ENCODE results near the gene FAM136A. TPM values are rescaled to one million over a fixed set of nuclear protein-coding genes. Genes with fewer than 3 reads are reported as not detected.

Gene FAM136A
- total RNA-seq, result 33.9 and 35.0 TPM in 2 replicates
- long read RNA-seq, transcript FAM136A-201 (3 exons, 1,810 nt), result major isoform, 348 of 381 reads
- long read RNA-seq, transcript FAM136A-205 (3 exons, 2,398 nt), result minor isoform, 13 of 381 reads
- long read RNA-seq, partial matches to known transcripts, result 1 of 381 reads
- long read RNA-seq, other reads (novel, unspliced or antisense), result 15 of 381 reads

GRCh38 chr2:70301344-70302194 is at the start of gene FAM136A:
TSS of gene FAM136A (minus strand) at chr2:70302067. CDS start at chr2:70302011, 56 bp downstream.
- peak; percentile 97 for DNase-seq (ENCODE audit: extremely low spot score, unreplicated experiment)
- Mint-ChIP-seq H3K4me1 (ENCODE audit: unreplicated experiment) (peaks cover 10% of the 10 kb centered on the region), H3K27ac (ENCODE audit: unreplicated experiment) (peak within 1 kb of the TSS; percentile 59), H3K27me3 (ENCODE audit: unreplicated experiment) (no peaks in the 10 kb centered on the region), H3K9me3 (ENCODE audit: unreplicated experiment) (no peaks in the 10 kb centered on the region), H3K36me3 (ENCODE audit: unreplicated experiment) (peaks cover 14% of the 10 kb centered on the region), H3K4me3 (ENCODE audit: unreplicated experiment) (peak within 1 kb of the TSS; percentile 84)
- TF ChIP-seq CTCF (IDR thresholded peaks at IDR 0.05), result peak; percentile 95

GRCh38 chr2:70349921-70350685 is 48.2 kb upstream of the FAM136A start:
- H3K27me3 Mint-ChIP-seq (ENCODE audit: unreplicated experiment), result peaks cover 59% of the 10 kb centered on the region
- TF ChIP-seq CTCF (IDR thresholded peaks at IDR 0.05), result no peak

GRCh38 chr2:70347831-70348230 is 46.0 kb upstream of the FAM136A start:
- DNase-seq (ENCODE audit: extremely low spot score, unreplicated experiment), result no peak
- no peaks in the 10 kb centered on the region for H3K36me3 Mint-ChIP-seq (ENCODE audit: unreplicated experiment)
- no peak overlapping the region for H3K4me3 Mint-ChIP-seq (ENCODE audit: unreplicated experiment)
- no peaks in the 10 kb centered on the region for H3K9me3 Mint-ChIP-seq (ENCODE audit: unreplicated experiment)
- H3K27me3 Mint-ChIP-seq (ENCODE audit: unreplicated experiment), result peaks cover 61% of the 10 kb centered on the region
- H3K4me1 Mint-ChIP-seq (ENCODE audit: unreplicated experiment), result no peaks in the 10 kb centered on the region
- no peak for TF ChIP-seq CTCF (IDR thresholded peaks at IDR 0.05)
- no peak overlapping the region for H3K27ac Mint-ChIP-seq (ENCODE audit: unreplicated experiment)

More at GRCh38 chr2:70349921-70350685, 48.2 kb upstream of the FAM136A start:
- Mint-ChIP-seq H3K36me3 (ENCODE audit: unreplicated experiment) (no peaks in the 10 kb centered on the region), H3K4me3 (ENCODE audit: unreplicated experiment) (no peak overlapping the region), H3K27ac (ENCODE audit: unreplicated experiment) (no peak overlapping the region), H3K9me3 (ENCODE audit: unreplicated experiment) (no peaks in the 10 kb centered on the region), H3K4me1 (ENCODE audit: unreplicated experiment) (no peaks in the 10 kb centered on the region)
- no peak for DNase-seq (ENCODE audit: extremely low spot score, unreplicated experiment)

GRCh38 chr2:70344195-70344594 is 42.3 kb upstream of the FAM136A start:
- H3K36me3 Mint-ChIP-seq (ENCODE audit: unreplicated experiment), result no peaks in the 10 kb centered on the region
- H3K27ac Mint-ChIP-seq (ENCODE audit: unreplicated experiment), result no peak overlapping the region
- DNase-seq (ENCODE audit: extremely low spot score, unreplicated experiment), result no peak
- H3K4me1 Mint-ChIP-seq (ENCODE audit: unreplicated experiment), result no peaks in the 10 kb centered on the region
- no peaks in the 10 kb centered on the region for H3K9me3 Mint-ChIP-seq (ENCODE audit: unreplicated experiment)
- TF ChIP-seq CTCF (IDR thresholded peaks at IDR 0.05), result no peak
- no peak overlapping the region for H3K4me3 Mint-ChIP-seq (ENCODE audit: unreplicated experiment)
- peaks cover 59% of the 10 kb centered on the region for H3K27me3 Mint-ChIP-seq (ENCODE audit: unreplicated experiment)

GRCh38 chr2:70341477-70341765 is 39.6 kb upstream of the FAM136A start:
- Mint-ChIP-seq H3K9me3 (ENCODE audit: unreplicated experiment) (no peaks in the 10 kb centered on the region), H3K4me3 (ENCODE audit: unreplicated experiment) (no peak overlapping the region), H3K36me3 (ENCODE audit: unreplicated experiment) (no peaks in the 10 kb centered on the region), H3K4me1 (ENCODE audit: unreplicated experiment) (no peaks in the 10 kb centered on the region), H3K27me3 (ENCODE audit: unreplicated experiment) (peaks cover 39% of the 10 kb centered on the region), H3K27ac (ENCODE audit: unreplicated experiment) (no peak overlapping the region)
- no peak for DNase-seq (ENCODE audit: extremely low spot score, unreplicated experiment)
- no peak for TF ChIP-seq CTCF (IDR thresholded peaks at IDR 0.05)

All from osteocyte (in vitro differentiated cells).